BJ (cell line): ENCODE measurements around the gene MED13L. TPM values are rescaled to one million over a fixed set of nuclear protein-coding genes. Genes with fewer than 3 reads are reported as not detected.

Source experiments
- CTCF ChIA-PET: fragments of 350-600 bp; formaldehyde crosslinking; extraction: SDS; loops from one replicate; lab custom pipeline; 2021; ENCODE audit warnings: antibody characterized with exemption, inconsistent platforms; lab: Yijun Ruan, JAX
- POLR2A ChIA-PET: fragments of 300-600 bp; sonication (Branson Sonifier 250); formaldehyde crosslinking; extraction: SDS; loops from one replicate; lab custom pipeline; 2021; ENCODE audit warnings: antibody characterized with exemption; lab: Charles Lee
- DNase-seq: peaks from one replicate; pipeline ENCODE4 v3.0.0-alpha.2; 2011; ENCODE audit warnings: low read depth
- H3K27me3 ChIP-seq: 2 replicates; pipeline ENCODE4 v1.6.0; 2011; ENCODE audit warnings: low read length; ENCODE audit not compliant: control insufficient read depth, insufficient read depth
- H3K36me3 ChIP-seq: 2 replicates; pipeline ENCODE4 v1.5.1; 2011; ENCODE audit warnings: low read length; ENCODE audit not compliant: control insufficient read depth, insufficient read depth
- H3K4me3 ChIP-seq: 2 replicates; pipeline ENCODE4 v1.5.1; 2011; ENCODE audit warnings: low read depth, mild to moderate bottlenecking, control low read depth, low read length
- CTCF ChIP-seq: IDR thresholded peaks from 2 replicates; pipeline ENCODE4 v1.5.1; 2011; ENCODE audit warnings: low read depth, mild to moderate bottlenecking, control low read depth, inconsistent platforms, low read length, moderate library complexity; ENCODE audit not compliant: insufficient read depth
- polyA plus RNA-seq: library from polyadenylated mRNA; depleted of rRNA; stranded (reverse); fragments of >200 nt; gene quantifications from 2 replicates; pipeline ENCODE4 v1.2.3, GENCODE V29; 2011

Gene MED13L
- polyA plus RNA-seq, 1 experiment: 43.7 TPM

- no peaks in the 10 kb centered on the region for H3K27me3 ChIP-seq
- no peak overlapping the region for H3K4me3 ChIP-seq
- H3K36me3 ChIP-seq: peaks cover 14% of the 10 kb centered on the region
- no peak for DNase-seq
- ChIA-PET CTCF (interaction anchor here (1.6 to 4.1 kb wide), 2 partner anchors 10 to 13 kb away, joined by 4 to 25 read pairs; no protein-coding TSS in a partner anchor), POLR2A (no interaction called here)
- no peak for TF ChIP-seq CTCF
Observed at GRCh38 chr12:115988625-115989563, 288.6 kb downstream of the MED13L start.

- no peak for TF ChIP-seq CTCF
- DNase-seq: no peak
- H3K4me3 ChIP-seq: no peak overlapping the region
- CTCF ChIA-PET: interaction anchor here (1.6 to 4.1 kb wide), 2 partner anchors 11 to 12 kb away, joined by 4 to 25 read pairs; no protein-coding TSS in a partner anchor
- POLR2A ChIA-PET: no interaction called here
- peaks cover 13% of the 10 kb centered on the region for H3K36me3 ChIP-seq
- H3K27me3 ChIP-seq: no peaks in the 10 kb centered on the region
Observed at GRCh38 chr12:115988212-115988611, 289.3 kb downstream of the MED13L start.

- peaks cover 12% of the 10 kb centered on the region for H3K36me3 ChIP-seq
- no peaks in the 10 kb centered on the region for H3K27me3 ChIP-seq
- ChIA-PET CTCF (interaction anchor here (1.9 kb wide), 1 partner anchor 615 kb away, joined by 5 read pairs; no protein-coding TSS in a partner anchor), POLR2A (no interaction called here)
- no peak for TF ChIP-seq CTCF
- H3K4me3 ChIP-seq: no peak overlapping the region
- DNase-seq: no peak
Observed at GRCh38 chr12:115984616-115985015, 292.9 kb downstream of the MED13L start.

GRCh38 chr12:115983226-115983798, 294.2 kb downstream of the MED13L start:
- TF ChIP-seq CTCF: peak; percentile 33
- no peaks in the 10 kb centered on the region for H3K27me3 ChIP-seq
- H3K36me3 ChIP-seq: peaks cover 12% of the 10 kb centered on the region
- POLR2A ChIA-PET: no interaction called here
- no peak for DNase-seq
- no peak overlapping the region for H3K4me3 ChIP-seq
- CTCF ChIA-PET: interaction anchor here (0.9 to 1.9 kb wide), 7 partner anchors 9 to 726 kb away, joined by 3 to 6 read pairs (median 4); no protein-coding TSS in a partner anchor

GRCh38 chr12:115980339-115980738, 297.2 kb downstream of the MED13L start:
- H3K36me3 ChIP-seq: peaks cover 10% of the 10 kb centered on the region
- POLR2A ChIA-PET: no interaction called here
- TF ChIP-seq CTCF: no peak
- no peaks in the 10 kb centered on the region for H3K27me3 ChIP-seq
- H3K4me3 ChIP-seq: no peak overlapping the region
- no peak for DNase-seq
- CTCF ChIA-PET: interaction anchor here (0.8 to 2.0 kb wide), 4 partner anchors 13 to 1355 kb away, joined by 3 to 5 read pairs (median 4); no protein-coding TSS in a partner anchor
